Measurements from ENCODE around the gene GRAMD1A.
"Not testable (repeated sequence)": the region's sequence is repeated elsewhere in the genome, so short reads cannot be mapped to it uniquely, and the experiment has no call there.

DNA sequence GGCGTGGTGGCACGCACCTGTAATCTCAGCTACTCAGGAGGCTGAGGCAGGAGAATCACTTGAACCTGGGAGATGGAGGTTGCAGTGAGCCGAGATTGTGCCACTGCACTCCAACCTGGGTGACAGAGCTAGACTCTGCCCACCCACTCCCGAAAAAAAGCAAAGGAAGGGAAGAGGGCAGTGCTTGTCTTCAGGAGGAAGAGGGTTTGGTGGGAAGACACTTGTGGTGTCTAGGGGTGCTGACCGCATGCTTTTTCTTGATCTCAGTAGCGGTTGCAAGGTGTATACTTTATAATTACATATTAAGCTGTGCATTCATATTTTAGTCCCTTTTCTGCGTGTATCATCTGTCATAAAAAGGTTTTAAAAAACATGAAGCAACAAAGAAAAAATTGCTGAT, 7.5 kb upstream of the GRAMD1A start:
- TF ChIP-seq POLR2AphosphoS5 (IDR thresholded peaks at IDR 0.05; ENCODE audit: borderline replicate concordance, low read depth, low read length); EZH2 (IDR thresholded peaks at IDR 0.05); FOXP2 (optimal IDR thresholded peaks at IDR 0.05; ENCODE audit: control extremely low read depth, extremely low read length, insufficient read depth): not testable (repeated sequence)
